Mammary epithelial cell (primary cell): ENCODE measurements around the gene ACO2.
"Not testable (repeated sequence)": the region's sequence is repeated elsewhere in the genome, so short reads cannot be mapped to it uniquely, and the experiment has no call there.

Source experiments
- EZH2 ChIP-seq: IDR thresholded peaks from 2 replicates; pipeline ENCODE4 v1.6.1; 2012; ENCODE audit warnings: low read length, inconsistent platforms, borderline replicate concordance
- TF ChIP-seq, protein P1 (sequence below), 2 donors: IDR thresholded peaks in 1 of 2; conservative IDR thresholded peaks in 1 of 2; 2 replicates each; pipeline ENCODE4 v1.5.1; 2011 to 2012; ENCODE audit warnings: inconsistent platforms in 2 of 2, low read length in 2 of 2, mild to moderate bottlenecking in 2 of 2, control low read depth in 1 of 2, low read depth in 1 of 2; ENCODE audit not compliant: insufficient read depth in 1 of 2; ENCODE audit errors: extremely low read depth in 1 of 2

- TF ChIP-seq, protein P1, sequence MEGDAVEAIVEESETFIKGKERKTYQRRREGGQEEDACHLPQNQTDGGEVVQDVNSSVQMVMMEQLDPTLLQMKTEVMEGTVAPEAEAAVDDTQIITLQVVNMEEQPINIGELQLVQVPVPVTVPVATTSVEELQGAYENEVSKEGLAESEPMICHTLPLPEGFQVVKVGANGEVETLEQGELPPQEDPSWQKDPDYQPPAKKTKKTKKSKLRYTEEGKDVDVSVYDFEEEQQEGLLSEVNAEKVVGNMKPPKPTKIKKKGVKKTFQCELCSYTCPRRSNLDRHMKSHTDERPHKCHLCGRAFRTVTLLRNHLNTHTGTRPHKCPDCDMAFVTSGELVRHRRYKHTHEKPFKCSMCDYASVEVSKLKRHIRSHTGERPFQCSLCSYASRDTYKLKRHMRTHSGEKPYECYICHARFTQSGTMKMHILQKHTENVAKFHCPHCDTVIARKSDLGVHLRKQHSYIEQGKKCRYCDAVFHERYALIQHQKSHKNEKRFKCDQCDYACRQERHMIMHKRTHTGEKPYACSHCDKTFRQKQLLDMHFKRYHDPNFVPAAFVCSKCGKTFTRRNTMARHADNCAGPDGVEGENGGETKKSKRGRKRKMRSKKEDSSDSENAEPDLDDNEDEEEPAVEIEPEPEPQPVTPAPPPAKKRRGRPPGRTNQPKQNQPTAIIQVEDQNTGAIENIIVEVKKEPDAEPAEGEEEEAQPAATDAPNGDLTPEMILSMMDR (conservative IDR thresholded peaks at IDR 0.05 in 1 of 2, IDR thresholded peaks at IDR 0.05 in 1 of 2; ENCODE audit: extremely low read depth in 1 of 2, insufficient read depth in 1 of 2, low read depth in 1 of 2, low read length in 2 of 2), result not testable (repeated sequence)
- not testable (repeated sequence) for TF ChIP-seq EZH2
These were observed 8.8 kb upstream of the ACO2 start for GRCh38 chr22:41460071-41460470.
